Measurements from ENCODE around the gene AXIN1.

Gene AXIN1

GRCh38 chr16:301950-302349 is 50.6 kb downstream of the AXIN1 start:
- Histone ChIP-seq H3K79me2 (ENCODE audit: insufficient read depth, low read length) (no peaks in the 10 kb centered on the region), H4K20me1 (ENCODE audit: insufficient read depth, low read length, poor library complexity, severe bottlenecking) (no peaks in the 10 kb centered on the region), H3K36me3 (ENCODE audit: insufficient read depth, low read length) (no peaks in the 10 kb centered on the region; the same call in 1 of the 2 replicates), H3K9me3 (ENCODE audit: insufficient read depth, low read depth, low read length) (no peaks in the 10 kb centered on the region), H3K4me2 (ENCODE audit: low read depth, low read length, poor library complexity, severe bottlenecking) (no peak overlapping the region), H3K27me3 (ENCODE audit: insufficient read depth, low read length, poor library complexity, severe bottlenecking) (no peaks in the 10 kb centered on the region), H3K9me2 (replicated peaks; ENCODE audit: low read depth, low read length) (no peaks in the 10 kb centered on the region), H2AFZ (ENCODE audit: low read length) (no peak overlapping the region), H3K4me1 (ENCODE audit: insufficient read depth, low read length, poor library complexity, severe bottlenecking) (no peaks in the 10 kb centered on the region), H3K9ac (ENCODE audit: low read depth, low read length, poor library complexity, severe bottlenecking) (no peak overlapping the region), H3F3A (ENCODE audit: low read depth) (no peaks in the 10 kb centered on the region), H3K4me3 (ENCODE audit: low read length, poor library complexity, severe bottlenecking) (no peak overlapping the region)
- TF ChIP-seq EZH2phosphoT487 (IDR thresholded peaks at IDR 0.05; ENCODE audit: borderline replicate concordance) (no peak), CTCF (conservative IDR thresholded peaks at IDR 0.05; ENCODE audit: low read length) (no peak)

GRCh38 chr16:301235-301634 is 51.3 kb downstream of the AXIN1 start:
- Histone ChIP-seq H3K4me1 (ENCODE audit: insufficient read depth, low read length, poor library complexity, severe bottlenecking) (no peaks in the 10 kb centered on the region), H3K9me2 (replicated peaks; ENCODE audit: low read depth, low read length) (no peaks in the 10 kb centered on the region), H3K4me2 (ENCODE audit: low read depth, low read length, poor library complexity, severe bottlenecking) (no peak overlapping the region), H3K27me3 (ENCODE audit: insufficient read depth, low read length, poor library complexity, severe bottlenecking) (no peaks in the 10 kb centered on the region), H3K4me3 (ENCODE audit: low read length, poor library complexity, severe bottlenecking) (no peak overlapping the region), H3F3A (ENCODE audit: low read depth) (no peaks in the 10 kb centered on the region), H3K9ac (ENCODE audit: low read depth, low read length, poor library complexity, severe bottlenecking) (no peak overlapping the region), H3K79me2 (ENCODE audit: insufficient read depth, low read length) (no peaks in the 10 kb centered on the region), H3K9me3 (ENCODE audit: insufficient read depth, low read depth, low read length) (no peaks in the 10 kb centered on the region), H2AFZ (ENCODE audit: low read length) (no peak overlapping the region), H4K20me1 (ENCODE audit: insufficient read depth, low read length, poor library complexity, severe bottlenecking) (no peaks in the 10 kb centered on the region), H3K36me3 (ENCODE audit: insufficient read depth, low read length) (no peaks in the 10 kb centered on the region; the same call in 1 of the 2 replicates)
- no peak for TF ChIP-seq EZH2phosphoT487 (IDR thresholded peaks at IDR 0.05; ENCODE audit: borderline replicate concordance)
- no peak for TF ChIP-seq CTCF (conservative IDR thresholded peaks at IDR 0.05; ENCODE audit: low read length)

- H4K20me1 ChIP-seq (ENCODE audit: insufficient read depth, low read length, poor library complexity, severe bottlenecking) = no peaks in the 10 kb centered on the region
- no peaks in the 10 kb centered on the region for H3K79me2 ChIP-seq (ENCODE audit: insufficient read depth, low read length)
- H3F3A ChIP-seq (ENCODE audit: low read depth) = no peaks in the 10 kb centered on the region
- H3K4me3 ChIP-seq (ENCODE audit: low read length, poor library complexity, severe bottlenecking) = no peak overlapping the region
- no peaks in the 10 kb centered on the region for H3K4me1 ChIP-seq (ENCODE audit: insufficient read depth, low read length, poor library complexity, severe bottlenecking)
- H3K4me2 ChIP-seq (ENCODE audit: low read depth, low read length, poor library complexity, severe bottlenecking) = no peak overlapping the region
- TF ChIP-seq EZH2phosphoT487 (IDR thresholded peaks at IDR 0.05; ENCODE audit: borderline replicate concordance) (no peak), CTCF (conservative IDR thresholded peaks at IDR 0.05; ENCODE audit: low read length) (no peak)
- H3K9me3 ChIP-seq (ENCODE audit: insufficient read depth, low read depth, low read length) = no peaks in the 10 kb centered on the region
- H3K36me3 ChIP-seq (ENCODE audit: insufficient read depth, low read length) = no peaks in the 10 kb centered on the region; the same call in 1 of the 2 replicates
- H2AFZ ChIP-seq (ENCODE audit: low read length) = no peak overlapping the region
- H3K9ac ChIP-seq (ENCODE audit: low read depth, low read length, poor library complexity, severe bottlenecking) = no peak overlapping the region
- no peaks in the 10 kb centered on the region for H3K9me2 ChIP-seq (replicated peaks; ENCODE audit: low read depth, low read length)
- H3K27me3 ChIP-seq (ENCODE audit: insufficient read depth, low read length, poor library complexity, severe bottlenecking) = no peaks in the 10 kb centered on the region
Observed at GRCh38 chr16:297832-298231, 54.7 kb downstream of the AXIN1 start.

All from Loucy (cell line).